DMS114 treated with DMSO at 0.1 percent for 48 hours (cell line): ENCODE data around the gene GRM5.
"Not testable (repeated sequence)": the region's sequence is repeated elsewhere in the genome, so short reads cannot be mapped to it uniquely, and the experiment has no call there.

Source experiments
- DNase-seq: peaks from one replicate; lab custom pipeline; 2025; ENCODE audit not compliant: unreplicated experiment; lab: John Stamatoyannopoulos, UW

GRM5 gene

DNA sequence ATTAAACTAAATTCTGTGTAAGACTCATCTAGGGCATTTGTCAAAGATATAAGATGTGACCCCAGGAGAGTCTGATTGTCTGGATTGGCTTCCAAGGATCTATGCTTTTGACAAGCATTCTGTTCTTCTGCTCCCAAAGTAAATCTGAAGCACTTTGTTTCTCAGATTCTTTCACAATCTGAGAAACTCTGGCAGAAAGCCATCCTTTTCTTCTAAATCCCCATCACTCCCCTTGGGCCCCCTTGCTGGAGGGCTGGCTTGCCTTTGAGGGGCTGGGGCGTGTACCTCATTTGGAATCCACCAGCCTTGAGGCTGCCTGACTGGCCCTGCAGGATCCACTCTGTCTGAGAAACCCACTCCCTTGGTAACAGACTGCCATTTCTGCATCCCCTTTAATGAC is 554.8 kb downstream of the GRM5 start:
- DNase-seq, result no peak

GRCh38 chr11:88508759-88509581 is 556.8 kb downstream of the GRM5 start:
- DNase-seq, result no peak

GRCh38 chr11:88508418-88508758 is 557.4 kb downstream of the GRM5 start:
- no peak for DNase-seq

GRCh38 chr11:88507771-88508417 is 557.9 kb downstream of the GRM5 start:
- no peak for DNase-seq

- DNase-seq, result no peak
Measured at GRCh38 chr11:88501541-88501940, 564.2 kb downstream of the GRM5 start.

DNA sequence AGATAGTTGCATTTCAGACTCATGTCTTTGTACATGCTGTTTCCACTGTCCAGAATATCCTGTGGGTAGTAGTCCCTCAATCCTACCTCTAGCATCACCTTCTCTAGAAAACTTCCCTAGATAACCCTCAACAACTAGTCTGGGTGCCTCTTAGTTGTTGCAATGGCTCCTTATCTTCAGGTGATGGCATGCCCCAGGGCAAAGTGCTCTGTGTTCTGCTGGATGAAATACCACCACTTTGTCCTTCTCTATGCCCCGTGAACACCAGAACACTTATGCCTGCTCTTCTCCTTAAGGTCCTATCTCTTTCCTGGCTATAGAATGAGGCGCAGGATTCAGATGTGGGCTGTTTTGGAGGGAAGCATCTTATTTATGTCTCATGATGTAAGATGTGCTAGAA is 569.9 kb downstream of the GRM5 start:
- no peak for DNase-seq

- DNase-seq, result no peak
Measured at GRCh38 chr11:88494848-88495247, 570.9 kb downstream of the GRM5 start.

DNA sequence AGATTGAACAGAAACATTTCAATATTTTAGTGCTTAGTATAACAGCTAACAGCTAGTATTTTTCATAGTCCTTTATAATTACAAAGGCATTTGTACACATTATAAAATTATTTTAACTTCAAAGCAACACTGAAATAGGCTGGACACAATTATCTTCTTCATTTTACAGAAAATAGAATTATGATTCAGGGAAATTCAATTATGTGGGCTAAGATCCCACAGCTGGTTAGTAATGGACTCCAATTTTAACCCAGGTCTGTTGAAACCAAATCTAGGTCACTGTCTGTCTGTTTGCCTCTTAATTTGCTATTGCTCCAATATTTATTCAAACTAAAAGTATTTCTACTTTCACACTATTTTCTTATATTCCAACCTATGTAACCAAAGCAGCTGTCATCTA is 574.1 kb downstream of the GRM5 start:
- no peak for DNase-seq

DNA sequence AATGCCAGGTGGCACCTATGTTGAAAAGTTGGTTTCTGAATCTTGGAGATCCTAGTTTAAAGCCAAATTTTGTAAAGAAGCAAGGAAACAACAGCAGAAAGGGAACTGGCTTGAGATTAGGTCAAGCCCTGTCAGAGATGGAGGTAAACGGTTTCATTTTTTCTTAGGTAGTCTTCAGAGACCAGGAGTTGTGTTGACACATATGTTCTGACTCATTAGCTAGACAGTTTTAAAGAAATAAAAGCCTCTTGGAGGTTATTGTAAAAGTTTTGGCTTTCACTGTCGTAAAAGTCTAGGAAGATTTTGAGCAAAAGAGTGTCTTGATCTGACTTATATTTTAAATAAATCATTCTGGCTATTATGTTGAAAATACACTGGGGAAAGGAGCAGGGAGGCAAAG is 576.8 kb downstream of the GRM5 start:
- no peak for DNase-seq

DNA sequence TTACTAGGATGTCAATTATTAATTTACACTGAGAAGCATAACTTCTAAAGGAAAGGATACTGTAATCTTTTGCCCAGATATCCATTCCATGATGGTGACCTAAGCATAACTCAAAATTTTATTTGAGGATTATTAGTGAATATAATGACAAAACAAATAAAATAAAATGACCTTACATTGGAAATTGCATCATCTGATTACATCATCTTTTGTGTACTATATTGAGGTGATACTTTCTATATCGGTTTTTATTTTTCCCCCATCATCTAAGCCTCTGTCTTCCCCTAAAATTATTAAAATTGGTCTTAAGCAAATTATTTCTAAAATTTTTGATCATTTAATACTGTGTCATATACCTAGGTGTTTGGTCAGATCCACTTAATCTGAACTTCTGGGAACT is 578.1 kb downstream of the GRM5 start:
- DNase-seq, result no peak

DNA sequence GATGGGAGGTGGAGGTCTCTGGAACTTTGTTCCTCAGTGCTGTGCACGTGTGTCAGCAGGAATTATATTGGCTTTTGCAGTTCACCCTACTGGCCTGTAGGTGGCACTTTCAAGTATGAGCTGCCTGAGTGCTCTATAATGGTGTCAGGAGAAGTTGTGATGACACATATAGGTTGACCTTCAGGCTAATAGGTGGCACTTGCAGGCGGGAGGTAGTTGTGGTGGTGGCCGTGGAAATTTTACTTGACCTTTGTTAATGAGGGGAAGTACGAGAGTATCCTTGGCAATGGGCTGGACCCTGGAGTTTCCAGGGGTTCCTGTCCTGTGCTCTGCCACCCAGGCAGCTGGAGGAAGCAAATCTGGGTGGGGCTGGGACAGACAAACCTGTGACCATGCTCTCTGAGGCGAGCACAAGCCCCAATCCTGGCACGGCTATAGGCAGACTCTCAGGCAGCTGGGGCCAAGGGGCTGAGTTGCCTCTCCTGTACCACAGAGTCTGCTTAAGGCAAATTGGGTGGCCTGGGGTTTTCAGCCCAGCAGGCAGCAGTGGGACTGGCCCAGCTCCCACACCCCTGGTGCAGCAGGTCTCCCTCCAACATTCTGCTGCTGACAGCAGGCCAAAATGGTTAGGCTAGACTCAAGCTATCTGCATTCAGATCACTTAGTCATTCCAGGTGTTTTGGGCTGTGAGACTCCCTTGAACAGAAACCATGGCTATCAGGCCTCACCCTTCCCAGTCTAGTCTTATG is 580.7 kb downstream of the GRM5 start:
- DNase-seq, result no peak

GRCh38 chr11:88482871-88483301 is 582.9 kb downstream of the GRM5 start:
- no peak for DNase-seq

GRCh38 chr11:88480223-88480622 is 585.6 kb downstream of the GRM5 start:
- no peak for DNase-seq

DNA sequence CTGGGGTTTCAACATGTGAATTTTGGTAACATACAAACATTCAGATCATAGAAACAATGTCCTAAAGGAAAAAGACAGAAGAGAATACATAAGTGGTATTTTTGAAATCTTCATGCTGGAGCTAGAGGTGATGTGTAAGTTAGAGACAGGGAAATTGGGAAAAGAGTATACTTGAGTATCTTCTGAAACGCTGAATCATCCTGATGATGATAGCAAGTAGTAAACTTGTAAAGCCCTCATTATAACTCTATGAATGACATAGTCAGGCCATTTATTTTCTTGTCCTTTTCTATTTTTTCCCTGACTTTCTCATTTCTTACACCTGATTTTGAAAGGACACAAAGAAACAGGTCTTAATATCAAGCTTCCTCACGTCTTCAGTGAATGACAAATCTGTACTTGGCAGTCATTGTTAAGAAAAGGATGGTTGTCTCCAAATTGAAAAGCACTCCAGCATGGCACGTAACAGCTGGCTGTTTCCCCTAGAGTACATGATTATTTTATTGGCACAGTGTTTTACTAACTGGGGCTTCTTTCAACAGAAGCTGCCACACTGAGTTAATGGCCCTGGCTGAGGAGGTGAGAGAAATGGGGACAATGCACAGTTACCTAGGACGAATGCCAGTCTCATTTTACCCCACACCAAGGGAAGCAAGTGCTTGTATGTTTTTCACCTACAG is 587.5 kb downstream of the GRM5 start:
- DNase-seq, result no peak

GRCh38 chr11:88475991-88476418 is 589.8 kb downstream of the GRM5 start:
- DNase-seq, result no peak

GRCh38 chr11:88474655-88475054 is 591.1 kb downstream of the GRM5 start:
- no peak for DNase-seq

DNA sequence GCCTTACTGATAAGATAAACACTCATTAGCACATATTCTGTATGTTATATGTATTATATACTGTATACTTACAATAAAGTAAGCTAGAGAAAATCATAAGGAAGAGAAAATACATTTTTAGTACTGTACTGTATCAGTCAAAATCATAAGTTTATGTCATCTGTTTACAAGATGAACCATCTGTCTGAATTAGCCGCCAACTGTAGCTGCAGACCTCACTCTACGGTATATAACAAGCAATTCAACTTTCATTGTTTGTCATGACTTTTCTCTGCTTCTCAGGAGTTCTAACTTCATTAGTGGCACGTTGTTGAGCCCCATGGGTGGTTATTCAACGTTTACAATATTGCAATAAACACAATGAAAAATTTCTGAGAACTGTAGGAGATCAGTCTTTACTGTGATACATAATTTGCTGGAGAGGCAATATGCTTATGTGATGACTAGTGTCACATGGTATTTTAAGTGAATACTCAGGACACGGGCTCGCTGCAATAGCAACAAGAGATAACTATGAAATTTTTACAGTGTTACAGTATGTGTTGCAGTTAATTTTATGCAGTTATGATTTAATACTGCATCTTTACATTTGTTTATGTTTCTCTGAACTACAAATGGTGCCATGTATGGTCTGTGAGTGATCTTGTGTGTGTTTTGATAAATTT is 596.1 kb downstream of the GRM5 start:
- no peak for DNase-seq

GRCh38 chr11:88464528-88464927 is 601.3 kb downstream of the GRM5 start:
- no peak for DNase-seq

DNA sequence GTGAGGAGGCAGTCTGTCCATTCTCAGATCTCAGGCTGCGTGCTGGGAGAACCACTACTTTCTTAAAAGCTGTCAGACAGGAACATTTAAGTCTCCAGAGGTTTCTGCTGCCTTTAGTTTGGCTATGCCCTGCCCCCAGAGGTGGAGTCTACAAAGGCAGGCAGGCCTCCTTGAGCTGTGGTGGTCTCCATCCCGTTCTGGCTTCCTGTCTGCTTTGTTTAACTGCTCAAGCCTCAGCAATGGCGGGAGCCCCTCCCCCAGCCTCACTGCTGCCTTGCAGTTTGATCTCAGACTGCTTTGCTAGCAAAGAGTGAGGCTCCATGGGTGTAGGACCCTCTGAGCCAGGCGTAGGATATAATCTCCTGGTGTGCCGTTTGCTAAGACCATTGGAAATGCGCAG is 602.5 kb downstream of the GRM5 start:
- DNase-seq, result not testable (repeated sequence)

DNA sequence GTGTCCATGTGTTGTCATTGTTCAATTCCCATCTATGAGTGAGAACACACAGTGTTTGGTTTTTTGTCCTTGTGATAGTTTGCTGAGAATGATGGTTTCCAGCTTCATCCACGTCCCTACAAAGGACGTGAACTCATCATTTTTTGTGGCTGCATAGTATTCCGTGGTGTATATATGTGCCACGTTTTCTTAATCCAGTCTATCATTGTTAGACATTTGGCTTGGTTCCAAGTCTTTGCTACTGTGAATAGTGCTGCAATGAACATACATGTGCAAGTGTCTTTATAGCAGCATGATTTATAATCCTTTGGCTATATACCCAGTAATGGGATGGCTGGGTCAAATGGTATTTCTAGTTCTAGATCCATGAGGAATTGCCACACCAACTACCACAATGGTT is 607.7 kb downstream of the GRM5 start:
- DNase-seq, result not testable (repeated sequence)

DNA sequence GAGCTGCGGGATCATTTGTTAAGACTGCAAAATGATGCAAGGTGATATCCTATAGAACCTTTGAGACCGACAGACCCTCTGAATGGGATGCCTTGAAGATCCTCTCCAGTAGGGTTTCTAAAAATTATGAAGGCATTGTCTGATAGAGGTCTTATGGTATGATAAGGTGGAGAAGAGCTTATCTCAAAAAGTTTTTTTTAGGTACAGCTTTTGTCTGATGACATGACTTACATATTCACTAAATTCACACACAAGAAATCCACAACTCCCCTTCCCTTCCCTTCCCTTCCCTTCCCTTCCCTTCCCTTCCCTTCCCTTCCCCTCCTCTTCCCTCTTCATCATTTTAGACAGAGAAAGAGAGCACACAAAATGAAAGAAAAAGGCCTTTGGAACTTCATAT is 609.8 kb downstream of the GRM5 start:
- DNase-seq, result no peak
